ENCODE measurements around the gene CLPTM1L. TPM values are rescaled to one million over a fixed set of nuclear protein-coding genes. Genes with fewer than 3 reads are reported as not detected.

The CLPTM1L gene
- total and polyA plus RNA-seq, 9 donors = 28.1 to 96.2 (median 49.0) TPM

GRCh38 chr5:1298723-1299510 is 46.0 kb downstream of the CLPTM1L start:
- peak in 1 of 5 donors; percentile 7 for DNase-seq
- no peak overlapping the region for H3K27ac ChIP-seq
- no peaks in the 10 kb centered on the region for H3K36me3 ChIP-seq
- WGBS, 3 donors = 71 to 74% (median 73%) methylated on average over 33 of the region's 33 CpGs
- H3K9me3 ChIP-seq = no peaks in the 10 kb centered on the region
- no peaks in the 10 kb centered on the region for H3K4me1 ChIP-seq (ENCODE audit: insufficient read depth)
- H3K27me3 ChIP-seq = no peaks in the 10 kb centered on the region
- intact Hi-C loops (cut with DNase I) = no loop called here
- H3K4me3 ChIP-seq = no peak overlapping the region
- TF ChIP-seq EP300 (IDR thresholded peaks at IDR 0.05) (no peak), POLR2A (IDR thresholded peaks at IDR 0.05) (no peak), CTCF (IDR thresholded peaks at IDR 0.05) (no peak)

- 84 to 86% (median 84%) methylated on average over 19 of the region's 19 CpGs for WGBS, 3 donors
- intact Hi-C loops (cut with DNase I) = no loop called here
- Histone ChIP-seq H3K4me1 (ENCODE audit: insufficient read depth) (no peaks in the 10 kb centered on the region), H3K27me3 (no peaks in the 10 kb centered on the region), H3K36me3 (no peaks in the 10 kb centered on the region), H3K9me3 (no peaks in the 10 kb centered on the region), H3K4me3 (no peak overlapping the region), H3K27ac (no peak overlapping the region)
- DNase-seq = peak in 1 of 5 donors; percentile 21
- TF ChIP-seq CTCF (IDR thresholded peaks at IDR 0.05) = no peak
- TF ChIP-seq EP300 (IDR thresholded peaks at IDR 0.05) = no peak
- no peak for TF ChIP-seq POLR2A (IDR thresholded peaks at IDR 0.05)
These were observed 46.8 kb downstream of the CLPTM1L start for GRCh38 chr5:1298067-1298551.

GRCh38 chr5:1297243-1297642 is 47.7 kb downstream of the CLPTM1L start:
- intact Hi-C loops (cut with DNase I) = no loop called here

GRCh38 chr5:1295650-1296037 is 49.3 kb downstream of the CLPTM1L start:
- Histone ChIP-seq H3K4me1 (ENCODE audit: insufficient read depth) (no peaks in the 10 kb centered on the region), H3K27ac (no peak overlapping the region), H3K4me3 (no peak overlapping the region), H3K27me3 (no peaks in the 10 kb centered on the region), H3K36me3 (no peaks in the 10 kb centered on the region), H3K9me3 (no peaks in the 10 kb centered on the region)
- TF ChIP-seq EP300 (IDR thresholded peaks at IDR 0.05) = no peak
- no peak for TF ChIP-seq CTCF (IDR thresholded peaks at IDR 0.05)
- TF ChIP-seq POLR2A (IDR thresholded peaks at IDR 0.05) = no peak
- peak in 1 of 5 donors; percentile 9 for DNase-seq
- intact Hi-C loops (cut with DNase I) = no loop called here
- WGBS, 3 donors = 24 to 51% (median 35%) methylated on average over 12 to 22 of the region's 22 CpGs

More at GRCh38 chr5:1297243-1297642, 47.7 kb downstream of the CLPTM1L start:
- Histone ChIP-seq H3K36me3 (no peaks in the 10 kb centered on the region), H3K4me3 (no peak overlapping the region), H3K27me3 (no peaks in the 10 kb centered on the region), H3K27ac (no peak overlapping the region), H3K4me1 (ENCODE audit: insufficient read depth) (no peaks in the 10 kb centered on the region), H3K9me3 (no peaks in the 10 kb centered on the region)
- no peak for DNase-seq
- no peak for TF ChIP-seq EP300 (IDR thresholded peaks at IDR 0.05)
- TF ChIP-seq POLR2A (IDR thresholded peaks at IDR 0.05) = no peak
- TF ChIP-seq CTCF (IDR thresholded peaks at IDR 0.05) = no peak
- 79 to 99% (median 90%) methylated on average over 4 of the region's 4 CpGs for WGBS, 3 donors
